A549 (cell line): ENCODE measurements around the gene ADTRP.

Experiments used
- ESRRA ChIP-seq: fragments of 150-350 bp; IDR thresholded peaks from 2 replicates; pipeline ENCODE4 v1.6.1; 2014; ENCODE audit warnings: mild to moderate bottlenecking, low read length, borderline replicate concordance
- HDAC2 ChIP-seq: fragments of 200-600 bp; sonication (generic); IDR thresholded peaks from 2 replicates; pipeline ENCODE4 v1.6.1; 2016
- KDM1A ChIP-seq: fragments of 200-600 bp; sonication (generic); IDR thresholded peaks from 2 replicates; pipeline ENCODE4 v1.6.1; 2016; ENCODE audit warnings: low read depth, mild to moderate bottlenecking
- SMC3 ChIP-seq: fragments of >200 bp; sonication (Bioruptor Twin); formaldehyde crosslinking; IDR thresholded peaks from 3 replicates; pipeline ENCODE4 v1.6.1; 2018; ENCODE audit warnings: inconsistent platforms
- TF ChIP-seq, protein P1 (sequence below): fragments of >200 bp; sonication (Bioruptor Twin); formaldehyde crosslinking; IDR thresholded peaks from 3 replicates; pipeline ENCODE4 v1.5.1; 2016
- TF ChIP-seq, protein P2 (sequence below): fragments of >200 bp; sonication (Bioruptor Twin); formaldehyde crosslinking; IDR thresholded peaks from 3 replicates; pipeline ENCODE4 v1.6.1; 2016

DNA sequence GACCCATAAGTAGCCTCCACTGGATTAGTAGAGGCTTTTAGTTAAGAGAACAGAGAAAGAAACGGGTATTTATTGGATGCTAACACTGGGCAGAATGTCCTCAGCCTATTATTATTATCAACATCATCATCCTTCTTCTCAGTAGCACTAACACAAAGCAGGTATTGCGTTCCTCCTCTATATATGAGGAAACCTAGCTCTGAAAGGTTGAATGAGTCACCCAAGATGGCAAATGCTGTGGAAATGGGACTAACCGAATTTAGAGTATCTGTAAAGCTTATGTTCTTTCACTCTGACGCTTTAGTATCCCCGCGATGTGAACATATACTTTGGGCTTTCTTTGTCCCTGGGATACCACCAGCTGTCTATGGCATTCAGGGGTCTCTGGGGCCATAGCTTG, 77.0 kb downstream of the ADTRP start:
- TF ChIP-seq ESRRA (no peak), KDM1A (no peak), SMC3 (no peak), HDAC2 (no peak)
- TF ChIP-seq, protein P1, sequence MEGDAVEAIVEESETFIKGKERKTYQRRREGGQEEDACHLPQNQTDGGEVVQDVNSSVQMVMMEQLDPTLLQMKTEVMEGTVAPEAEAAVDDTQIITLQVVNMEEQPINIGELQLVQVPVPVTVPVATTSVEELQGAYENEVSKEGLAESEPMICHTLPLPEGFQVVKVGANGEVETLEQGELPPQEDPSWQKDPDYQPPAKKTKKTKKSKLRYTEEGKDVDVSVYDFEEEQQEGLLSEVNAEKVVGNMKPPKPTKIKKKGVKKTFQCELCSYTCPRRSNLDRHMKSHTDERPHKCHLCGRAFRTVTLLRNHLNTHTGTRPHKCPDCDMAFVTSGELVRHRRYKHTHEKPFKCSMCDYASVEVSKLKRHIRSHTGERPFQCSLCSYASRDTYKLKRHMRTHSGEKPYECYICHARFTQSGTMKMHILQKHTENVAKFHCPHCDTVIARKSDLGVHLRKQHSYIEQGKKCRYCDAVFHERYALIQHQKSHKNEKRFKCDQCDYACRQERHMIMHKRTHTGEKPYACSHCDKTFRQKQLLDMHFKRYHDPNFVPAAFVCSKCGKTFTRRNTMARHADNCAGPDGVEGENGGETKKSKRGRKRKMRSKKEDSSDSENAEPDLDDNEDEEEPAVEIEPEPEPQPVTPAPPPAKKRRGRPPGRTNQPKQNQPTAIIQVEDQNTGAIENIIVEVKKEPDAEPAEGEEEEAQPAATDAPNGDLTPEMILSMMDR: no peak
- TF ChIP-seq, protein P2, sequence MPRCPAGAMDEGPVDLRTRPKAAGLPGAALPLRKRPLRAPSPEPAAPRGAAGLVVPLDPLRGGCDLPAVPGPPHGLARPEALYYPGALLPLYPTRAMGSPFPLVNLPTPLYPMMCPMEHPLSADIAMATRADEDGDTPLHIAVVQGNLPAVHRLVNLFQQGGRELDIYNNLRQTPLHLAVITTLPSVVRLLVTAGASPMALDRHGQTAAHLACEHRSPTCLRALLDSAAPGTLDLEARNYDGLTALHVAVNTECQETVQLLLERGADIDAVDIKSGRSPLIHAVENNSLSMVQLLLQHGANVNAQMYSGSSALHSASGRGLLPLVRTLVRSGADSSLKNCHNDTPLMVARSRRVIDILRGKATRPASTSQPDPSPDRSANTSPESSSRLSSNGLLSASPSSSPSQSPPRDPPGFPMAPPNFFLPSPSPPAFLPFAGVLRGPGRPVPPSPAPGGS: no peak
